Mesenchymal stem cell (in vitro differentiated cells and primary cell): ENCODE data around the gene HGS. TPM values are rescaled to one million over a fixed set of nuclear protein-coding genes. Genes with fewer than 3 reads are reported as not detected.

Experiments used
- DNase-seq: peaks from one replicate; pipeline ENCODE4 v3.0.0-alpha.2; 2013
- H2AFZ ChIP-seq: one replicate; pipeline ENCODE4 v1.6.1; 2013; ENCODE audit warnings: low read depth, mild to moderate bottlenecking, control low read depth, inconsistent platforms, low read length, moderate library complexity
- H2AK5ac ChIP-seq: 2 replicates; pipeline ENCODE4 v1.6.1; 2013; ENCODE audit warnings: low read length, moderate library complexity, mild to moderate bottlenecking, inconsistent platforms; ENCODE audit not compliant: severe bottlenecking
- H2BK120ac ChIP-seq: one replicate; pipeline ENCODE4 v1.6.1; 2013; ENCODE audit warnings: low read depth, mild to moderate bottlenecking, inconsistent platforms, low read length, moderate library complexity
- H2BK12ac ChIP-seq, 2 experiments: one replicate each; pipeline ENCODE4 v1.6.1; 2013; ENCODE audit warnings: inconsistent platforms in 2 of 2, low read length in 2 of 2, mild to moderate bottlenecking in 2 of 2, moderate library complexity in 2 of 2, control low read depth in 1 of 2
- H2BK15ac ChIP-seq: one replicate; pipeline ENCODE4 v1.6.1; 2013; ENCODE audit warnings: mild to moderate bottlenecking, low read depth, inconsistent platforms; ENCODE audit not compliant: poor library complexity, severe bottlenecking
- H2BK5ac ChIP-seq: 2 replicates; pipeline ENCODE4 v1.6.1; 2013; ENCODE audit warnings: low read depth, mild to moderate bottlenecking, low read length, control low read depth, inconsistent platforms; ENCODE audit not compliant: poor library complexity, severe bottlenecking
- H3K14ac ChIP-seq, 2 experiments: one replicate each; pipeline ENCODE4 v1.6.1; 2013; ENCODE audit warnings: inconsistent platforms in 2 of 2, low read length in 2 of 2, control low read depth in 1 of 2, mild to moderate bottlenecking in 1 of 2, moderate library complexity in 1 of 2
- H3K18ac ChIP-seq, 2 experiments: one replicate each; pipeline ENCODE4 v1.6.1; 2013; ENCODE audit warnings: inconsistent platforms in 2 of 2, low read length in 2 of 2, control low read depth in 1 of 2, low read depth in 1 of 2, mild to moderate bottlenecking in 1 of 2
- H3K23ac ChIP-seq, 2 experiments: one replicate each; pipeline ENCODE4 v1.6.1; 2013; ENCODE audit warnings: inconsistent platforms in 2 of 2, low read length in 2 of 2, mild to moderate bottlenecking in 2 of 2, moderate library complexity in 2 of 2, control low read depth in 1 of 2
- H3K27ac ChIP-seq: 2 replicates; pipeline ENCODE4 v1.5.1; 2013; ENCODE audit warnings: mild to moderate bottlenecking, moderate library complexity, low read length, control low read depth, inconsistent platforms; ENCODE audit not compliant: poor library complexity, severe bottlenecking
- H3K27me3 ChIP-seq, 2 experiments: 2 replicates each; pipeline versions ENCODE4 v1.6.1 to v1.7.0; 2013; ENCODE audit warnings: low read length in 2 of 2, mild to moderate bottlenecking in 2 of 2, moderate library complexity in 2 of 2, control low read depth in 1 of 2, inconsistent platforms in 1 of 2; ENCODE audit not compliant: control insufficient read depth in 1 of 2, insufficient read depth in 1 of 2
- H3K36me3 ChIP-seq, 2 experiments: 2 replicates each; pipeline versions ENCODE4 v1.6.1 to v1.7.0; 2013; ENCODE audit warnings: low read length in 2 of 2, control low read depth in 1 of 2, inconsistent platforms in 1 of 2, low read depth in 1 of 2, mild to moderate bottlenecking in 1 of 2; ENCODE audit not compliant: insufficient read depth in 2 of 2, control insufficient read depth in 1 of 2
- H3K4ac ChIP-seq, 2 experiments: one replicate each; pipeline ENCODE4 v1.6.1; 2013; ENCODE audit warnings: inconsistent platforms in 2 of 2, low read length in 2 of 2, mild to moderate bottlenecking in 2 of 2, moderate library complexity in 2 of 2, control low read depth in 1 of 2, low read depth in 1 of 2
- H3K4me1 ChIP-seq: 2 replicates; pipeline ENCODE4 v1.6.1; 2013; ENCODE audit warnings: low read depth, low read length, control low read depth; ENCODE audit not compliant: control insufficient read depth, insufficient read depth
- H3K4me2 ChIP-seq: 2 replicates; pipeline ENCODE4 v1.6.1; 2013; ENCODE audit warnings: low read length, mild to moderate bottlenecking, inconsistent platforms; ENCODE audit not compliant: poor library complexity, severe bottlenecking
- H3K4me3 ChIP-seq, 2 experiments: 2 replicates each; pipeline versions ENCODE4 v1.5.1 to v1.7.0; 2013; ENCODE audit warnings: low read length in 2 of 2, mild to moderate bottlenecking in 2 of 2, control low read depth in 1 of 2, low read depth in 1 of 2; ENCODE audit not compliant: insufficient read depth in 1 of 2
- H3K79me1 ChIP-seq: replicated peaks from 2 replicates; pipeline ENCODE4 v1.6.1; 2013; ENCODE audit warnings: mild to moderate bottlenecking, control low read depth, low read length, inconsistent platforms; ENCODE audit not compliant: poor library complexity, severe bottlenecking
- H3K9ac ChIP-seq: 2 replicates; pipeline ENCODE4 v1.7.0; 2013; ENCODE audit warnings: mild to moderate bottlenecking, low read length, moderate library complexity
- H3K9me3 ChIP-seq: 2 replicates; pipeline ENCODE4 v1.7.0; 2013; ENCODE audit warnings: mild to moderate bottlenecking, low read length; ENCODE audit not compliant: control insufficient read depth
- H4K8ac ChIP-seq: one replicate; pipeline ENCODE4 v1.6.1; 2013; ENCODE audit warnings: inconsistent platforms, mild to moderate bottlenecking, low read length, moderate library complexity
- H4K91ac ChIP-seq: one replicate; pipeline ENCODE4 v1.6.1; 2013; ENCODE audit warnings: mild to moderate bottlenecking, low read length, inconsistent platforms
- WGBS: methylation state at CpG from one replicate; pipeline ENCODE4 v1.1.7; 2013; ENCODE audit warnings: mixed read lengths; 5-methylcytosine and 5-hydroxymethylcytosine counted together
- polyA plus RNA-seq, 2 experiments: library from polyadenylated mRNA; stranded (reverse); fragments of 200-250 nt; gene quantifications; one replicate each; pipeline ENCODE4 v1.2.3, GENCODE V29; 2013

Gene HGS, protein sequence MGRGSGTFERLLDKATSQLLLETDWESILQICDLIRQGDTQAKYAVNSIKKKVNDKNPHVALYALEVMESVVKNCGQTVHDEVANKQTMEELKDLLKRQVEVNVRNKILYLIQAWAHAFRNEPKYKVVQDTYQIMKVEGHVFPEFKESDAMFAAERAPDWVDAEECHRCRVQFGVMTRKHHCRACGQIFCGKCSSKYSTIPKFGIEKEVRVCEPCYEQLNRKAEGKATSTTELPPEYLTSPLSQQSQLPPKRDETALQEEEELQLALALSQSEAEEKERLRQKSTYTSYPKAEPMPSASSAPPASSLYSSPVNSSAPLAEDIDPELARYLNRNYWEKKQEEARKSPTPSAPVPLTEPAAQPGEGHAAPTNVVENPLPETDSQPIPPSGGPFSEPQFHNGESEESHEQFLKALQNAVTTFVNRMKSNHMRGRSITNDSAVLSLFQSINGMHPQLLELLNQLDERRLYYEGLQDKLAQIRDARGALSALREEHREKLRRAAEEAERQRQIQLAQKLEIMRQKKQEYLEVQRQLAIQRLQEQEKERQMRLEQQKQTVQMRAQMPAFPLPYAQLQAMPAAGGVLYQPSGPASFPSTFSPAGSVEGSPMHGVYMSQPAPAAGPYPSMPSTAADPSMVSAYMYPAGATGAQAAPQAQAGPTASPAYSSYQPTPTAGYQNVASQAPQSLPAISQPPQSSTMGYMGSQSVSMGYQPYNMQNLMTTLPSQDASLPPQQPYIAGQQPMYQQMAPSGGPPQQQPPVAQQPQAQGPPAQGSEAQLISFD
- polyA plus RNA-seq (2013, experiment 1 of 2): 51.0 TPM
- polyA plus RNA-seq (2013, experiment 2 of 2): 49.3 TPM

DNA sequence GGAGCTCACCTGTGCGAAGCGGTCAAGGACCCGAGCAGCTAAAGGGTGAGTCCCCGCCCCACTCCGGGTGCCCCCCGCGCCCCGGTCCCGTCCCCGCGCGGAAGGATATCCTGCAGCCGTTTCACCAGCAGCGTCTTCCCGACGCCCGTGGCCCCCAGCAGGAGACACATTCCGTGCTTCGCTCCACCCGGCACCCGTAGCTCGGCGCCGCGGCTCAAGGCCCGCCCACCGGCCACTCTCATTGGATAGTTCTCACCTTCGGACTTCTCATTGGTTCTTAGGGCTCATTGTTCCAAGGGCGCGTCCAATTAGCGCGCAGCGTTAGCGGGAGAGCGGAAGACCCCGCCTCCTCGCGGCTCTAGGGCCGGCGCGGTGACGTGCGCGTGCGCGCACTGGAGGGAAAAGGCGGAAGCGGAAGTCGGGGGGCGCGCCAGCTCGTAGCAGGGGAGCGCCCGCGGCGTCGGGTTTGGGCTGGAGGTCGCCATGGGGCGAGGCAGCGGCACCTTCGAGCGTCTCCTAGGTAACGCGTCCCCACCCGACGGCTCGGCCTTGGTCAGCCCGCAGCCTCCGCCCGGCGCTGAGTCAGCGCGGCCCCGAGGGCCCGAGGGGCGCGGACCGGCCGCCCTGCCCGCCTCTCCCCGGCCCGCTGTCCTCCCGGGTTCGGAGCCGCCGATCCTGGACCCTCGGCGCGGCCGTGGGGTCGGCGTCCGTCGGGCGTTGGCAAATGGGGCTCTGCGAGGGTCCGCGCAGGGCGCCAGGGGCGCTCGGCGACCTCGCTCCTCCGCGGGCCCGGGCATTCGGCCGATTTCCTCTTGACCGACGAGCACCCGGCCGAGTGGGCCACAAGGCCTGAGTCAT, at the start of gene HGS, which contains the start of gene ARL16:
TSS of gene HGS (plus strand) at position 428 of the 858 bp plus-strand sequence. CDS start at position 484, 56 bp downstream.
TSS of gene ARL16 (minus strand) at position 214 of the 858 bp plus-strand sequence. CDS start at position 170, 44 bp downstream.
- H3K36me3 ChIP-seq: peaks cover 42 to 51% of the 10 kb centered on the region in 2 experiments
- peak within 1 kb of the TSS; percentile 92 for H3K9ac ChIP-seq
- H3K27me3 ChIP-seq: no peaks in the 10 kb centered on the region
- H4K8ac ChIP-seq: peak within 1 kb of the TSS; percentile 81
- H3K4me1 ChIP-seq: peaks cover 40% of the 10 kb centered on the region
- H3K23ac ChIP-seq: peak within 1 kb of the TSS in 1 of 2 experiments; percentile 70
- peak within 1 kb of the TSS; percentile 83 to 92 for H3K4ac ChIP-seq
- peak; percentile 99 for DNase-seq
- peak within 1 kb of the TSS; percentile 17 for H2BK15ac ChIP-seq
- H3K4me3 ChIP-seq: peak within 1 kb of the TSS; percentile 88 to 89
- peak within 1 kb of the TSS; percentile 92 for H3K4me2 ChIP-seq
- peak within 1 kb of the TSS; percentile 77 for H2AFZ ChIP-seq
- H3K79me1 ChIP-seq: peaks cover 8% of the 10 kb centered on the region
- peak within 1 kb of the TSS; percentile 80 for H4K91ac ChIP-seq
- peak within 1 kb of the TSS; percentile 87 for H2BK5ac ChIP-seq
- peak within 1 kb of the TSS; percentile 68 for H2BK120ac ChIP-seq
- H3K27ac ChIP-seq: peak within 1 kb of the TSS; percentile 85
- H3K14ac ChIP-seq: peak within 1 kb of the TSS; percentile 41 to 85
- H2BK12ac ChIP-seq: peak within 1 kb of the TSS in 1 of 2 experiments; percentile 39
- WGBS: under 1% methylated on average over 108 of the region's 112 CpGs
- H3K9me3 ChIP-seq: no peaks in the 10 kb centered on the region
- H3K18ac ChIP-seq: peak within 1 kb of the TSS; percentile 70 to 84
- peak within 1 kb of the TSS; percentile 50 for H2AK5ac ChIP-seq

DNA sequence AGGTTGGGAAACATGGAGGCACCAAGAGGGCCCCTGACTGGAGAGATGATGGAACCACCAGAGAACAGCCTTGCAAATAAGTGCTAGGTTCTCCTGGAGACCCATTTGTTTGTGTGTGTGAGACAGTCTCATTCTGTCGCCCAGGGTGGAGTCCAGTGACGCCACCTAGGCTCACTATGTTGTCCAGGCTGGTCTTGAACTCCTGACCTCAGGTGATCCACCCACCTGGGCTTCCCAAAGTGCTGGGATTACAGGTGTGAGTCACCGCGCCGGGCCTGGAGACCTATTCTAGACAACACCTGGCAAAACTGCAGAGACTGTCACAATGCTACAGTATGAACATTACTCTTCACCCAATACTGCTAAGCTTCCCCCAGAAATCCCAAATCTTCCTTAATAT, 48.4 kb upstream of the HGS start:
- H3K9ac ChIP-seq: peak overlapping the region; percentile 99
- H2AFZ ChIP-seq: no peak overlapping the region
- H3K4me3 ChIP-seq: peak overlapping the region in 1 of 2 experiments; percentile 89
- H3K27ac ChIP-seq: no peak overlapping the region
- H2BK5ac ChIP-seq: no peak overlapping the region
- H2BK12ac ChIP-seq: no peak overlapping the region
- no peak for DNase-seq
- H2BK15ac ChIP-seq: no peak overlapping the region
- WGBS: 95% methylated on average over 5 of the region's 5 CpGs
- H4K8ac ChIP-seq: no peak overlapping the region
- no peak overlapping the region for H3K18ac ChIP-seq
- no peak overlapping the region for H4K91ac ChIP-seq
- peaks cover 7 to 10% of the 10 kb centered on the region in 2 experiments for H3K36me3 ChIP-seq
- no peaks in the 10 kb centered on the region for H3K9me3 ChIP-seq
- no peak overlapping the region for H3K4ac ChIP-seq
- H3K79me1 ChIP-seq: peaks cover 2% of the 10 kb centered on the region
- H3K4me2 ChIP-seq: peak overlapping the region; percentile 82
- H3K14ac ChIP-seq: no peak overlapping the region
- H2AK5ac ChIP-seq: no peak overlapping the region
- no peak overlapping the region for H3K23ac ChIP-seq
- H2BK120ac ChIP-seq: no peak overlapping the region
- no peaks in the 10 kb centered on the region for H3K27me3 ChIP-seq
- peaks cover 14% of the 10 kb centered on the region for H3K4me1 ChIP-seq

DNA sequence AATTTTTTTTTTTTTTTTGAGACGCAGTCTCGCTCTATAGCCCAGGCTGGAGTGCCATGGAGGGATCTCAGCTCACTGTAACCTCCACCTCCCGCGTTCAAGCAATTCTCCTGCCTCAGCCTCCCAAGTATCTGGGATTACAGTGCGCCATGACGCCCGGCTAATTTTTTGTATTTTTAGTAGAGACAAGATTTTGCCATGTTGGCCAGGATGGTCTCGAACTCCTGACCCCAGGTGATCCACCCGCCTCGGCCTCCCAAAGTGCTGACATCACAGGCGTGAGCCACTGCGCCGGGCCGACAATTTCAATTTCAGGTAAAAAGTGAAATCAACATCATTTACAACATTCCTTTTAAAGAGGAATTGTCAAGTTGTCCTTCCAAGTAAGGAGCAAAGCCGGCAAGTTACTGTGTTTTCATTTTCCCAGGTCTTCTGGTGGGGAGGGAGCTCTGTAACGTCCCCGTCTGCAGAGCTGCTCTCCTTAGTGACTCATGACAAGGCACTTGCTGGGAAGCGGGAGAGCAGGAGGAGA, 47.8 kb upstream of the HGS start:
- Histone ChIP-seq H3K4me3 (peak overlapping the region; percentile 75 to 89), H3K4ac (peak overlapping the region in 1 of 2 experiments; percentile 74), H3K4me1 (peaks cover 12% of the 10 kb centered on the region), H4K8ac (no peak overlapping the region), H3K27ac (peak overlapping the region; percentile 92), H4K91ac (peak overlapping the region; percentile 1), H3K9me3 (no peaks in the 10 kb centered on the region), H2BK120ac (no peak overlapping the region), H3K79me1 (no peaks in the 10 kb centered on the region), H3K27me3 (no peaks in the 10 kb centered on the region), H3K4me2 (peak overlapping the region; percentile 82), H3K14ac (no peak overlapping the region), H2AK5ac (no peak overlapping the region), H3K18ac (peak overlapping the region in 1 of 2 experiments; percentile 52), H2BK5ac (no peak overlapping the region), H2BK15ac (no peak overlapping the region), H2BK12ac (no peak overlapping the region), H3K23ac (no peak overlapping the region), H3K36me3 (peaks cover 5 to 10% of the 10 kb centered on the region in 2 experiments), H2AFZ (no peak overlapping the region), H3K9ac (peak overlapping the region; percentile 99)
- no peak for DNase-seq
- 35% methylated on average over 14 of the region's 18 CpGs for WGBS
